H1 (cell line): ENCODE measurements around the gene TPP1. TPM values are rescaled to one million over a fixed set of nuclear protein-coding genes. Genes with fewer than 3 reads are reported as not detected.

ENCODE experiments used
- CTCF ChIA-PET: fragments of 300-600 bp; sonication (Branson Sonifier 250); formaldehyde crosslinking; loops from one replicate; lab custom pipeline; 2021; ENCODE audit not compliant: partially characterized antibody; lab: Charles Lee
- POLR2A ChIA-PET: fragments of 300-600 bp; sonication (Branson Sonifier 250); formaldehyde crosslinking; loops from one replicate; lab custom pipeline; 2021; ENCODE audit warnings: inconsistent platforms; ENCODE audit not compliant: partially characterized antibody; lab: Charles Lee
- DNase-seq, 2 experiments: peaks; one replicate each; pipeline versions ENCODE4 v3.0.0 to v3.0.0-alpha.2; 2010 to 2022; ENCODE audit warnings: low spot score in 2 of 2, low read depth in 1 of 2, mixed read lengths in 1 of 2
- FAIRE-seq: peaks from 2 replicates; lab custom pipeline; 2011; peaks lifted over from hg19 to GRCh38; lab: Jason Lieb, UNC
- H2AFZ ChIP-seq: 2 replicates; pipeline ENCODE4 v1.8.1; 2012; ENCODE audit warnings: low read length, inconsistent platforms
- H2AK5ac ChIP-seq: 2 replicates; pipeline ENCODE4 v1.6.1; 2013; ENCODE audit warnings: low read depth, low read length
- H2BK120ac ChIP-seq: replicated peaks from 2 replicates; pipeline ENCODE3; 2013; ENCODE audit warnings: low read depth, low read length, inconsistent platforms
- H2BK12ac ChIP-seq: 2 replicates; pipeline ENCODE4 v1.6.1; 2013; ENCODE audit warnings: low read depth, low read length
- H2BK15ac ChIP-seq: 2 replicates; pipeline ENCODE4 v1.6.1; 2013; ENCODE audit warnings: low read length
- H2BK20ac ChIP-seq: 2 replicates; pipeline ENCODE4 v1.6.1; 2013; ENCODE audit warnings: low read length
- H2BK5ac ChIP-seq: 2 replicates; pipeline ENCODE4 v1.6.1; 2013; ENCODE audit warnings: low read depth, low read length
- H3K14ac ChIP-seq: 2 replicates; pipeline ENCODE4 v1.6.1; 2013; ENCODE audit warnings: inconsistent platforms; ENCODE audit not compliant: insufficient read length
- H3K18ac ChIP-seq: 2 replicates; pipeline ENCODE4 v1.6.1; 2013; ENCODE audit warnings: low read length; ENCODE audit errors: extremely low read depth
- H3K23ac ChIP-seq: 2 replicates; pipeline ENCODE4 v1.6.1; 2013; ENCODE audit warnings: inconsistent platforms; ENCODE audit not compliant: insufficient read length
- H3K23me2 ChIP-seq: 2 replicates; pipeline ENCODE4 v1.6.1; 2013; ENCODE audit warnings: low read depth, low read length
- H3K27ac ChIP-seq: 2 replicates; pipeline ENCODE4 v1.6.1; 2011; ENCODE audit warnings: low read depth, low read length, inconsistent platforms
- H3K27me3 ChIP-seq, 4 experiments: replicated peaks in 1 of 4; 1 replicate in 1 of 4; 2 replicates in 3 of 4; pipeline versions ENCODE4 v1.6.1 to v1.8.1; 2011 to 2013; ENCODE audit warnings: low read length in 3 of 4, mild to moderate bottlenecking in 3 of 4, inconsistent platforms in 2 of 4, mixed read lengths in 2 of 4, moderate library complexity in 1 of 4; ENCODE audit not compliant: control insufficient read depth in 3 of 4, insufficient read depth in 3 of 4; ENCODE audit errors: extremely low read depth in 1 of 4
- H3K36me3 ChIP-seq, 4 experiments: 2 replicates each; pipeline versions ENCODE4 v1.6.1 to v1.8.1; 2011 to 2013; ENCODE audit warnings: mild to moderate bottlenecking in 4 of 4, low read length in 3 of 4, moderate library complexity in 2 of 4, control low read depth in 1 of 4, inconsistent platforms in 1 of 4; ENCODE audit not compliant: insufficient read depth in 4 of 4, control insufficient read depth in 2 of 4
- H3K4ac ChIP-seq: replicated peaks from 2 replicates; pipeline ENCODE3; 2013; ENCODE audit warnings: low read length, low read depth, mixed read lengths, inconsistent platforms; ENCODE audit not compliant: insufficient read length
- H3K4me1 ChIP-seq, 4 experiments: replicated peaks in 1 of 4; 1 replicate in 1 of 4; 2 replicates in 3 of 4; pipeline versions ENCODE4 v1.6.1 to v1.8.1; 2011 to 2013; ENCODE audit warnings: low read length in 3 of 4, inconsistent platforms in 2 of 4, mixed read lengths in 1 of 4; ENCODE audit not compliant: insufficient read depth in 4 of 4, control insufficient read depth in 3 of 4
- H3K4me2 ChIP-seq, 2 experiments: 2 replicates each; pipeline versions ENCODE4 v1.6.1 to v1.8.1; 2011 to 2013; ENCODE audit warnings: low read depth in 2 of 2, low read length in 2 of 2, control low read depth in 1 of 2, inconsistent platforms in 1 of 2, mild to moderate bottlenecking in 1 of 2; ENCODE audit not compliant: insufficient read depth in 1 of 2
- H3K4me3 ChIP-seq, 4 experiments: fragments of 200-600, 300-600 bp in 1 of 4; sonication (generic), shearing (Covaris generic), sonication (Bioruptor Twin) in 1 of 4; 2 replicates each; pipeline versions ENCODE4 v1.5.1 to v1.8.1; 2011 to 2016; ENCODE audit warnings: low read length in 4 of 4, low read depth in 3 of 4, control low read depth in 2 of 4, inconsistent platforms in 2 of 4, mild to moderate bottlenecking in 2 of 4, mixed read lengths in 1 of 4, moderate library complexity in 1 of 4; ENCODE audit not compliant: insufficient read depth in 2 of 4; ENCODE audit errors: extremely low read depth in 1 of 4
- H3K56ac ChIP-seq: replicated peaks from 2 replicates; pipeline ENCODE3; 2013; ENCODE audit warnings: low read depth, mild to moderate bottlenecking, mixed read lengths, low read length, inconsistent platforms; ENCODE audit not compliant: insufficient read length
- H3K79me1 ChIP-seq: 2 replicates; pipeline ENCODE4 v1.6.1; 2013; ENCODE audit warnings: low read depth, low read length, control low read depth
- H3K79me2 ChIP-seq, 2 experiments: 2 replicates each; pipeline versions ENCODE4 v1.6.1 to v1.8.1; 2012 to 2013; ENCODE audit warnings: low read length in 2 of 2, mild to moderate bottlenecking in 2 of 2, inconsistent platforms in 1 of 2; ENCODE audit not compliant: insufficient read depth in 2 of 2, control insufficient read depth in 1 of 2
- H3K9ac ChIP-seq, 4 experiments: replicated peaks in 1 of 4; 1 replicate in 1 of 4; 2 replicates in 3 of 4; pipeline versions ENCODE4 v1.6.1 to v1.8.1; 2011 to 2013; ENCODE audit warnings: low read depth in 3 of 4, low read length in 3 of 4, control low read depth in 2 of 4, mild to moderate bottlenecking in 2 of 4, moderate library complexity in 2 of 4, inconsistent platforms in 1 of 4; ENCODE audit errors: extremely low read depth in 1 of 4
- H3K9me3 ChIP-seq, 2 experiments: 2 replicates each; pipeline versions ENCODE4 v1.6.1 to v1.8.1; 2012 to 2013; ENCODE audit warnings: mild to moderate bottlenecking in 2 of 2, moderate library complexity in 2 of 2, control low read depth in 1 of 2, inconsistent platforms in 1 of 2, low read depth in 1 of 2, low read length in 1 of 2, mixed read lengths in 1 of 2; ENCODE audit not compliant: insufficient read depth in 2 of 2
- H4K20me1 ChIP-seq, 2 experiments: replicated peaks in 1 of 2; 2 replicates each; pipeline versions ENCODE3 to v1.8.1; 2011 to 2013; ENCODE audit warnings: inconsistent platforms in 2 of 2, low read length in 2 of 2, mild to moderate bottlenecking in 1 of 2; ENCODE audit not compliant: insufficient read depth in 2 of 2, control insufficient read depth in 1 of 2
- H4K5ac ChIP-seq: 2 replicates; pipeline ENCODE4 v1.6.1; 2013; ENCODE audit warnings: low read length, low read depth, mixed read lengths, inconsistent platforms; ENCODE audit not compliant: insufficient read length
- H4K8ac ChIP-seq: 2 replicates; pipeline ENCODE4 v1.8.0; 2013; ENCODE audit warnings: mild to moderate bottlenecking, moderate library complexity, low read length, inconsistent platforms; ENCODE audit not compliant: insufficient read depth; ENCODE audit errors: extremely low read depth
- H4K91ac ChIP-seq: replicated peaks from 2 replicates; pipeline ENCODE3; 2013; ENCODE audit warnings: low read length, mixed read lengths, inconsistent platforms; ENCODE audit not compliant: insufficient read length
- CBX5 ChIP-seq: fragments of 300-800, 300-1000 bp; sonication (generic); IDR thresholded peaks from 2 replicates; pipeline ENCODE4 v1.7.1; 2016; ENCODE audit warnings: antibody characterized with exemption, low read length, low read depth
- WGBS, 2 experiments: shearing (Covaris generic) in 1 of 2; methylation state at CpG; one replicate each; pipeline versions ENCODE4 v1.1.6 to v1.1.7; 2013 to 2015; ENCODE audit warnings: low lambda C conversion rate in 2 of 2, mixed read lengths in 2 of 2, inconsistent platforms in 1 of 2, low coverage in 1 of 2, missing lambda C conversion rate in 1 of 2; ENCODE audit not compliant: insufficient replicate concordance in 2 of 2, insufficient coverage in 1 of 2, insufficient read length in 1 of 2; ENCODE audit errors: extremely low coverage in 1 of 2, missing lambda C conversion rate in 1 of 2; 5-methylcytosine and 5-hydroxymethylcytosine counted together
- polyA plus RNA-seq, 7 experiments: library from polyadenylated mRNA; depleted of rRNA in 3 of 7; stranded (reverse) in 5 of 7; unstranded in 2 of 7; fragments of >200 nt in 5 of 7; fragments of 200-250 nt in 2 of 7; gene quantifications; 1 replicate in 5 of 7; 2 replicates in 1 of 7; 4 replicates in 1 of 7; pipeline versions ENCODE4 v1.2.1 to v1.2.3, GENCODE V29; 2011 to 2013; ENCODE audit warnings: missing spikeins in 2 of 7, mixed read lengths in 2 of 7
- total RNA-seq: library from RNA; stranded (reverse); fragmentation: NEBNext Ultra II Directional; extraction: Animal tissue kit (Norgen Biotek cat#: 25700); gene quantifications from 2 replicates; pipeline ENCODE4 v1.2.1, GENCODE V29; 2021

TPP1 gene
- total and polyA plus RNA-seq, 2 of the 8 experiments (the other 6 are each of a cell fraction or from before 2014, with no cell fraction given), result 36.1 to 77.5 TPM

DNA sequence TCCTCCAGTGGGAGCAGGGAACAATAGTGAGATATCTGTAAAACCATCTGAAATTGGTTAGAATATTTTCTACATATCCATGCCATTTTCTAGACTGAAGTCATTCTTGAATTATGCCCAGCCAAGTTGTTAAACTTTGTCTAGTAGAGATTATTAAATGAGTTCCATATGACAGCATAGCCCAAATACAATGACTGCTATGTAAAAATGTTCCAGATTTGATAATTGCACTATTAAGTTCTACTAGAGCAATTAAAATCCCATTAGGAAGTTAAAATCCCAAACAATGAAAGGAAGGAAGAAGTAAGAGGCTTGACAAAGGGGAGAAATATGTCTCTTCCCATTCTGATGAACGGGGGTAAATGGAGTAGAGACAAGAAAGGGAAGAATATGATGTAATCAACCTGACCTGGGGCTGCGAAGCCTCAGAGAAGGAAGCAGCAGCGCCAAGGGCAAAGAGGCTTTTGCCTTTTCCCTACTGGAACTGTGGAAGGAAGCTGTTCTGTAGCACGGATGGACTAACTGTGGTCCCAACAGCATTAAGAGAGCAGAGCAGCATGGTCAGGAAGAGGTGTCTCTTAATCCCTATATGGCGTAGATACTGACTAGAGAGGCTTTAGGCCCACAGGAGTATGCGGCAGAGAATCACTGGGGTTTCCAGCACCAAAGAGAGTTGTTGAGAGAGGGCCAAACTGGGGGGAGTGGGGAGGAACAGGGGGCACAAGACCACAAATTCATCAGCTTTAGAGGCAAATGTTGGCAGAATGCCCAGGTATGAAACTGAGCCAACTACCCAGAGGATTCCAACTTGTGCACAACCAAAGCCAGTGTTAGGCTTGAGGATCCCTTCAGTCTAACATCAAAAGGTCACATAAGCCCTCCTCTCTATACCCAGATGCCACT lies 42.5 kb downstream of the TPP1 start:
- ChIA-PET CTCF (interaction anchor here (1.7 to 4.9 kb wide), 3 partner anchors 7 to 133 kb away, joined by 5 to 32 read pairs (median 6); no protein-coding TSS in a partner anchor), POLR2A (interaction anchor here (1.4 kb wide), 1 partner anchor 18 kb away, joined by 3 read pairs; no protein-coding TSS in a partner anchor)
- H3K23ac ChIP-seq, result no peak overlapping the region
- H2BK20ac ChIP-seq, result no peak overlapping the region
- H3K14ac ChIP-seq, result no peak overlapping the region
- no peak overlapping the region for H3K9ac ChIP-seq
- no peak overlapping the region for H3K18ac ChIP-seq
- no peaks in the 10 kb centered on the region for H3K27me3 ChIP-seq
- H2BK5ac ChIP-seq, result no peak overlapping the region
- H2AK5ac ChIP-seq, result no peak overlapping the region
- H3K9me3 ChIP-seq, result no peaks in the 10 kb centered on the region
- no peak overlapping the region for H2AFZ ChIP-seq
- no peaks in the 10 kb centered on the region for H3K4me1 ChIP-seq
- FAIRE-seq (no peak), DNase-seq (peak in 1 of 2 experiments; percentile 26)
- 72% methylated on average over 6 of the region's 6 CpGs; no CpG with 5 or more reads in 1 of the 2 experiments for WGBS, 2 experiments
- no peaks in the 10 kb centered on the region; the same call in 1 of the 2 replicates for H3K23me2 ChIP-seq
- H2BK120ac ChIP-seq, result no peak overlapping the region
- H4K20me1 ChIP-seq, result no peaks in the 10 kb centered on the region
- H2BK12ac ChIP-seq, result no peak overlapping the region
- no peaks in the 10 kb centered on the region for H3K36me3 ChIP-seq
- no peak overlapping the region for H3K56ac ChIP-seq
- no peak overlapping the region for H4K5ac ChIP-seq
- no peak overlapping the region for H3K4me2 ChIP-seq
- no peak overlapping the region for H2BK15ac ChIP-seq
- no peak overlapping the region for H4K91ac ChIP-seq
- no peaks in the 10 kb centered on the region for H3K79me2 ChIP-seq
- H3K27ac ChIP-seq, result no peak overlapping the region
- no peak overlapping the region for H4K8ac ChIP-seq
- no peak overlapping the region for H3K4ac ChIP-seq
- no peak for TF ChIP-seq CBX5
- H3K4me3 ChIP-seq, result no peak overlapping the region
- H3K79me1 ChIP-seq, result no peaks in the 10 kb centered on the region
